GM18520 (cell line): ENCODE data around the gene TLR8.

Experiments used
- ATAC-seq: cut with Tn5 transposase; IDR thresholded peaks from one replicate; pipeline ENCODE4 v1.9.1; 2021; ENCODE audit not compliant: unreplicated experiment

TLR8 gene

GRCh38 chrX:12945494-12945893 lies 39.1 kb downstream of the TLR8 start:
- no peak for ATAC-seq

DNA sequence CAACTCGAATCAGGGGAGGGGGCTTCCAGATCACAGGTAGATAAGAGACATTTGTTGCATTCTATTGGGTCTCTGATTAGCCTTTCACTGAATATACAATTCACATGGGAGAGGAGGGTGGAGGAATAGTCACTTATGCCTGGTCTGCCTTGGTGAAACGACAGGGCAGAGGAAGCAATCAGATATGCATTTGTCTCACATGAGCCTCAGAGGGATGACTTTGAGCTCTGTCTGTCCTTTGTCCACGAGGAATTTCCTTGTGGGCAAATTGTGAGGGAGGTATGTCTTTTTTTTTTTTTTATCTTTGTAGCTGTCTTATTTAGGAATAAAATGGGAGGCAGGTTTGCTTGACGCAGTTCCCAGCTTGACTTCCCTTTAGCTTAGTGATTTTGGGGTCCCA lies 40.0 kb downstream of the TLR8 start:
- ATAC-seq = no peak

DNA sequence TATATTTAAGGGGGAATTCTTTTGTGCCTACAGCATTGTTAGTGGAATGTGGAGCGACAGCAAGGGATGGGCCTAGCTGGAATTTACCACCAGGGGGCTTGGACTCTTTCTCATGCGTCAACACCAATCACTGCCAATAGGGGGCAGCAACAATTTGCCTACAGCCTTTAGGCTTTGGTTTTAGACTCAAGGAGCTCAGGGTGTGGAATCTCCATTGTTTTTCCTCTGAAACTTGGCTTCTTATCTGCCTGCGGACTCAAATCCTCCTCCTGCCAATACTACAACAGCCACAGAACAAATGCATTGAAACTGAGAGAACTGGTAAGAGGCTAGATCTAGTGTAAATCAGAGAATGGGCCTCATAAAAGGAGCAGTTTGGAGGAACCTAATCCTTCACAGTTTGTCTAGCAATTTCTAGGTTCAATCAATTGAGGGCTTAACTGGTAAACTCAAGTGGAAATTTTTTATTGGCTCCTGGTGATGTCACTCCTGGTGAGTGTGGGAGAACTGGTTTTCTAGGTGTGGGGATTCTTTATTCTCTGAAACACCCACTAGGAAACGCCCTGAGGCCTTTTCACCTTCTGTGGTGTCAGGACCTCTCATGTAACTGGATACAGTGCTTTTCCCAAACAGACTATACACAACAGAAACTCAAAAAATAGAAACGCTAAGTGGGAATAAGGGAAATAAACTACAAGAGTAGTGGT lies 40.6 kb downstream of the TLR8 start:
- ATAC-seq = no peak

DNA sequence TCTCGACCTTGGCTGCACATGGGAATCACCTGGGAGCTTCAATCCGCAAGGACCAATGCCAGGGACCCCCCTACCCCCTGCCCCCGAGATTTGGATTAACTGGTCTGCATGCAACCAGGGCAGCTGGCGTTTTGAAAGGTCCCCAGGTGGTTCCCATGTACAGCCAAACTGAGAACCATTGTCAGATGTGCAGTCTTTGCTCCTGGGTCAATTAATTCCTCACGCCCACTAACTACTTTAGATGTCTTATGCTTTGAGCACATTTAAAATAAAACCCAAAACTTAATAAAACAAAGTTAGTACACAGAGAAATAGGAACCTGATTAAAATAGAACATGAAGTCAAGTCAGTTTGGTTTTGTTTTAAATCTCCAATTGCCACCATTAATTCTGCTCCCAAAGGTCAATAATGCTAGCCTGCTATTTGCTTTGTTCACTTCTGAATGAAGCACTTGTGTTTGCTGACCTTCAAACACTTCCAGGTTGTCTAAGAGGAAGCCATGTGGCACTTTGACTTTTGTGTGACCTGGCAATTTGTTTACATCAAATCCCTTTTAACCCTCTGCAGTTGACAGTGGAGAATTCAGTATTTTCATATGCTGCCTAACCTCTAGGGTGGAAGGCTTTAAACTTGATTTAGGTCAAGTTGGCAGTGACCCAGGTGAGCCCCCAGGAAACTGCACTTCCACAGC lies 41.3 kb downstream of the TLR8 start:
- ATAC-seq = no peak

DNA sequence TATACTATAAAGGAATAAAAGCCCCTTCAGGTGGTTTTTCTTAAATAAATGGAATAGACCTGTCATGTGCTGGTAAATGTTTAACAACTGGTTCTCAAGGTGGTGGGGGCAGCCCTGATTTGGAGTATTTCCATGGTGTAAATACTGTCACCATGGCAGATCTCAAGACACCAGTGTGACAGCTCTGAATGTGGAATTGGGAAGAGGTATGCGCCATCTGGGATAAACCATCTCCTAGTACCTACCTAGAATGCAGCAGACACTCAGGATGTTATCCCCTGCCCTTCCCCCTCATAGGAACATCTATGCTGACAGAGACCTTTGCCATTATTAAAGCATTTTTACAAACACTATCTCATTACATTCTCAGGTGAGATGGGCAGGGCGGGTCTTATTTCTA lies 42.1 kb downstream of the TLR8 start:
- ATAC-seq = no peak

DNA sequence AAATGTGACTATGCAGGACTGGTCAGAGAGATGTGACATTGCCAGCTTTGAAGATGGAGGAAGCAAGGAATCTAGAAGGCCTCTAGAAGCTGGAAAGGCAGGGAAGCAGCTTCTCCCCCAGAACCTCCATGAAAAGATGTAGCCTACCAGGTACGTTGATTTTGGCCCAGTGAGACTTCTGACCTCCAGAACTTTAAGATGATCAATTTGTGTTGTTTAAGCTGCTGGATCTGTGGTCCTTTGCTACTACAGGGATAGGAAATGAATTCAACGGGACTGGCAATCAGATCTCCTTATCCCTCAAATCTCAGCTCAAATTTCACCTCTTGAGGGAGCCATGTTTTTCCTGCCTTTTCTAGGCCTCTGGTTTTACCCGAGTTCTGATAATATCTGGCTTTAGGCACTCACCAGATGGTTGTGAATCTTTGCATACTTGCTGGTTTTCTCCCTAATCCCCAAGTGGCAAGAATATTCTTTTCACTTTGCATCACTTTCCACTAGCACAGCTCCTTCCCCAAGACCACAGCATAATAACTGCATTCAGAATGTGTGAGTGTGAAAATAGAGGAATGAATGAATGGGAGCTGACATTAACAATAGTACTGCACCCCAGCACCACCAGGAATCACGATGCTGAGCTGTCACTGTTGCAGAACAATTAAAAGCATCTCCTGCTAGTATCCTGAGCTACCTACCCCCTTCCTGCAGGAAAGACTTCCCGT lies 42.9 kb downstream of the TLR8 start:
- no peak for ATAC-seq

GRCh38 chrX:12949927-12950656 lies 43.7 kb downstream of the TLR8 start:
- peak; percentile 47 for ATAC-seq

GRCh38 chrX:12950851-12951594 lies 44.6 kb downstream of the TLR8 start:
- peak; percentile 26 for ATAC-seq

DNA sequence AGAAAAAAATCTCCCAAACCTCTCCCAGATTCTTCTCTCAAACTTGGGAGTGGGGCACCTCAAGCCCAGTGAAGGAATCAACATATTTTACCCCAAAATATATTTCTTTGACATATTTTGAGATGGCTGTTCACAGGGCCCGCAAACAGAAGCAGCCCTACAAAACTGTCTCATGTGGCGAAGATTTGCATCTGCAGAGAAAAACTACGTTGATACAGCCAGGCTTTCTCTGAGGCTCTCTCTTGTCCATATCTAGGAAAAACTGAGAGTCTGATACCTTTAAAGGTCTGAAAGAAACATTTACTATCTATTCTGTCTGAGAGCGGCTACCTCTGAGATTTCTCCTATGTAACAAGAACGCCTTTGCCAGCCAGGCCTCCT lies 45.2 kb downstream of the TLR8 start:
- ATAC-seq = no peak

DNA sequence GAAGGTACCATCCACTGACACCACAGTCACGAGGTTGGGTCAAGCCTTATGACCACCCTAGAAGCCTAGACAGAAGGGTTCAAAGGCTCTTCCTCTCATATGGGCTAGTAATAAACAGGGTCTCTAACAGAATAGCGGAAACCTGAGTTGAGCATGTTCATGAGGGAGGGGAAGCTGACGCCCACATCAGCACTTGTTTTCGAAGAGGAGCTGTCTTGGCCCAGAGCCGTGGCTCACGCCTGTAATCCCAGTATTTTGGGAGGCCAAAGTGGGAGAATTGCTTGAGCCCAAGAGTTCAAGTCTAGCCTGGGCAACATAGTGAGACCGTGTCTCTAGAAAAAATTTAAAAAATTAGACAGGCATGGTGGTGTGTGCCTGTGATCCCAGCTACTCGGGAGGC lies 47.0 kb downstream of the TLR8 start:
- ATAC-seq = no peak

DNA sequence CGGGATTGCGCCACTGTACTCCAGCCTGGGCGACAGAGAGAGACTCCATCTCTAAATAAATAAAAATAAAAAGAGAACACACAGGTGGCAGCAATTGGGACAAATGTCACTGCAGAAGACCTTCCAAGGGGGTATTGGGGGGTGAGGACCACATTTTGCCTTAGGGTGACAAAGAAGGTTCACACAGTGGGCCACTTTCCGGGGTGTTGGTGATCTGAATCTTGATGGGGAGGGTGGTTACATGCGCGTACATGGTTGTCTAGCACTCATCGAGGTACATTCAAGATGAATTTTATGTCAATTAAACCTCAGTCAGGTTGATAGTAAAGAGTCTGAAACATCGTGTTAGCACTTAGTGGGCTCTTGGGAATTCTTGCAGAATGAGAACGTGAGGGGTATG lies 48.0 kb downstream of the TLR8 start:
- no peak for ATAC-seq

DNA sequence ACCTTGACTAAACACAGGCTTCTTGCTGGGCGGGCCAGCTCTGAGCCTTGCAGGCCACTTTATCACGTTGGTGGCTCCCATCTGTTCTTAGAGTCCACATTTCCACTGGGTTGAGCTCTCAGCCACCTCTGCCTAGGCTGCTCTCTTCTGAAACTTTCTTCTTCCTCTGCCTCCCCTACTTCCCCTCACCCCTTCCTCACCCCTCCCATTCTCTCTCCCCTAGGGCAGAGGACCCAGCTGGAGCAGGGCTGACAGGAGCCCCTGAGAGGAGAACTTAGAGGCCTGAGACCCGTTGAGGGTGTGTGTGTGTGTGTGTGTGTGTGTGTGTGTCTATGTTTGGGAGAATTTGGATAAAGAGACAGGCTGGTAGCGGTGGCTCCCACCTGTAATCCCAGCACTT lies 48.6 kb downstream of the TLR8 start:
- ATAC-seq = no peak

DNA sequence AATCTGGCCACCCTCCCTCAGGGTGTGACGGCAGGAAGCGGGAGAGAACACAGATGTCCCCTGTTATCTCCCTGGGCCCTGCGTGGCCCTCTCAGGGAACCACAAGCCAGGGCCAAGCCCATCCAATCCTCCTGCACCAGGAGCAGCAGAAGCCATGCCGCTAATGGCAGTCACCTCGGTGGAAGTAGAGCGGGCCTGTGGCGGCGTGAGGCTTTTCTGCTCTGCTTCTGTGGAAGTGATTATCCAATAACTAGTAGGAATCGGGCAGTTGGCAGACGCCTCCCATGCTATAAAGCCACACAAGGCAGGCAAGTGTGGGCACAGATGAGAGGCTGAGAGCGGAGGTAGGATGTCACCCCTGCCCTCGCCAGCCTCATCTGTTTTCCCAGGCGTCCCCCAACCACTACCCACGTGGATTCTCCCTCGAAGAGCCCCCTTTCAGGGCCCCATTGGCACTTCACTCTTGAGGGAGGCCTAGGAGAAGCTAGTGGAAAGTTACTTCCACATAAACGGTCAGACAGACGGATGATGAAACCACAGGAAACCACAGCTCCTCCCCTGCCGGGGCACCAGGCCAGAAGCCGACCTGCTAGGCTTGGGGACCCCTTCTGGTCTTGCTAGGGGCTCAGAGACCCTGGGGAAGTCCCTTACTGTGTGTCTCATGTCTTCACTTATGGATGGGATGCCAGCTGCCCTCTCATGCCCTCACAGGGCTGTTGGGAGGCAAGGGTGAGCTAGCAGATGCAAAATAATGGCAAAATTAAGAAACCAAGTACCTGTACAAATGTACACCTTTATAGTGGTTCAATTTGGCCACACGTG lies 49.7 kb downstream of the TLR8 start:
- peak; percentile 20 for ATAC-seq

- ATAC-seq = peak; percentile 67
Observed at GRCh38 chrX:12956704-12957534, 50.5 kb downstream of the TLR8 start.

DNA sequence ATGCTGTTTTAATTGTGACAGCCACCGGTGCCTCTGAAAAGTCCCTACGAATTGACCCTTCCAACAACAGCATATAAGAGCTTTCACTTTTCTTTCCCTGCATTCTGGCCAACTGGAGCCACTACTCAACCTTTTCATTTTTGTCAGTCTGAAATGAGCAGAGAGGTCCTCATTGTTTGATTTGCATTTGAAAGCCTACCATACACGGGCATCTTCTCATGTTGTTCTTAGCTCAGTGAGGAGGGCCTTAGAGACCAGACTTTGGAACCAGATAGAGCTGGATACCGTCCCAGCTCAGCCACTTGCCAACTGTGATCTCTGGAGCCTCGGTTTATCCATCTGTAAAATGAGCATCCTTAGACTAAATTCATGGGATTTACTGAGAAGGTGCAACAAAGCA lies 51.6 kb downstream of the TLR8 start:
- ATAC-seq = no peak

GRCh38 chrX:12958461-12958860 lies 52.0 kb downstream of the TLR8 start:
- no peak for ATAC-seq

GRCh38 chrX:12961196-12961718 lies 54.8 kb downstream of the TLR8 start:
- ATAC-seq = no peak

- no peak for ATAC-seq
Observed at GRCh38 chrX:12962041-12962504, 55.7 kb downstream of the TLR8 start.
